ENCODE data around the gene TBC1D8.

GRCh38 chr2:101001691-101002561 lies 149.3 kb downstream of the TBC1D8 start, which contains the start of gene RPL31:
- TF ChIP-seq, protein P1, sequence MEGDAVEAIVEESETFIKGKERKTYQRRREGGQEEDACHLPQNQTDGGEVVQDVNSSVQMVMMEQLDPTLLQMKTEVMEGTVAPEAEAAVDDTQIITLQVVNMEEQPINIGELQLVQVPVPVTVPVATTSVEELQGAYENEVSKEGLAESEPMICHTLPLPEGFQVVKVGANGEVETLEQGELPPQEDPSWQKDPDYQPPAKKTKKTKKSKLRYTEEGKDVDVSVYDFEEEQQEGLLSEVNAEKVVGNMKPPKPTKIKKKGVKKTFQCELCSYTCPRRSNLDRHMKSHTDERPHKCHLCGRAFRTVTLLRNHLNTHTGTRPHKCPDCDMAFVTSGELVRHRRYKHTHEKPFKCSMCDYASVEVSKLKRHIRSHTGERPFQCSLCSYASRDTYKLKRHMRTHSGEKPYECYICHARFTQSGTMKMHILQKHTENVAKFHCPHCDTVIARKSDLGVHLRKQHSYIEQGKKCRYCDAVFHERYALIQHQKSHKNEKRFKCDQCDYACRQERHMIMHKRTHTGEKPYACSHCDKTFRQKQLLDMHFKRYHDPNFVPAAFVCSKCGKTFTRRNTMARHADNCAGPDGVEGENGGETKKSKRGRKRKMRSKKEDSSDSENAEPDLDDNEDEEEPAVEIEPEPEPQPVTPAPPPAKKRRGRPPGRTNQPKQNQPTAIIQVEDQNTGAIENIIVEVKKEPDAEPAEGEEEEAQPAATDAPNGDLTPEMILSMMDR (IDR thresholded peaks at IDR 0.05): no peak
- peak; percentile 99 for TF ChIP-seq POLR2AphosphoS5 (IDR thresholded peaks at IDR 0.05)
- peak; percentile 84 for TF ChIP-seq POLR2A (IDR thresholded peaks at IDR 0.05)

Measured in prostate gland (tissue), 2 donors.